A673 (cell line): ENCODE measurements around the gene CPT1C.

Experiments used
- EZH2 ChIP-seq: fragments of 200-600 bp; sonication (generic); IDR thresholded peaks from 2 replicates; pipeline ENCODE4 v1.6.1; 2017; ENCODE audit warnings: borderline replicate concordance, low read depth, mild to moderate bottlenecking, mixed read lengths, antibody characterized with exemption, low read length; ENCODE audit not compliant: poor library complexity, severe bottlenecking
- TF ChIP-seq, protein P1 (sequence below): fragments of 300-800, 200-600 bp; sonication (generic); conservative IDR thresholded peaks from 2 replicates; pipeline ENCODE4 v1.5.1; 2017; ENCODE audit warnings: low read depth, mild to moderate bottlenecking, antibody characterized with exemption, low read length, moderate library complexity, mixed read lengths

DNA sequence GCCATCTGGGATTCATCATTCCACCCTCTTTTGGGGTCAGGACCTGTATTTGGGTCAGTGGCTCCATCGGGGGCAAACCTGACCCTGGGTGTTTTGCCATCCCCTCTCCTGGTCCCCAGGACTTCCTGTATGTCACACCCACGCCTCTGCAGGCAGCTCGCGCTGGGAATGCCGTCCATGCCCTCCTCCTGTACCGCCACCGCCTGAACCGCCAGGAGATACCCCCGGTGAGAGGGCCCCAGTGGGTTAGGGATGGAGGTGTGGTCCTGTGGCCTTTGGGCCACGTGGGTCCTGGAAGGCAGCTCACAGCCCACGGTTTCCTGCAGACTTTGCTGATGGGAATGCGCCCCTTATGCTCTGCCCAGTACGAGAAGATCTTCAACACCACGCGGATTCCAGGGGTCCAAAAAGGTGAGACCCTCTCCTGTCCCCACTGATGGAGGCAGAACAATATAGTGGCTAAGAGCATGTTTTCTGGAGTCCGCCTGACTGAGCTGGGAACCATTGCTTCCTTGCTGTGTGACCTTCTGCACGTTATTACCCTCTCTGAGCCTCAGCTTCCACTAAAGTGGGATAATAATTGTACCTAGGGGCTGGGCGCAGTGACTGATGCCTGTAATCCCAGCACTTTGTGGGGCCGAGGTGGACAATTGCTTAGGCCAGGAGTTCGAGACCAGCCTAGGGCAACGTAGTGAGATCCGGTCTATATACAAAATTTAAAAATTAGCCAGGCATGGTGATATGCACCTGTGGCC is 14.1 kb downstream of the CPT1C start:
- no peak for TF ChIP-seq EZH2
- TF ChIP-seq, protein P1, sequence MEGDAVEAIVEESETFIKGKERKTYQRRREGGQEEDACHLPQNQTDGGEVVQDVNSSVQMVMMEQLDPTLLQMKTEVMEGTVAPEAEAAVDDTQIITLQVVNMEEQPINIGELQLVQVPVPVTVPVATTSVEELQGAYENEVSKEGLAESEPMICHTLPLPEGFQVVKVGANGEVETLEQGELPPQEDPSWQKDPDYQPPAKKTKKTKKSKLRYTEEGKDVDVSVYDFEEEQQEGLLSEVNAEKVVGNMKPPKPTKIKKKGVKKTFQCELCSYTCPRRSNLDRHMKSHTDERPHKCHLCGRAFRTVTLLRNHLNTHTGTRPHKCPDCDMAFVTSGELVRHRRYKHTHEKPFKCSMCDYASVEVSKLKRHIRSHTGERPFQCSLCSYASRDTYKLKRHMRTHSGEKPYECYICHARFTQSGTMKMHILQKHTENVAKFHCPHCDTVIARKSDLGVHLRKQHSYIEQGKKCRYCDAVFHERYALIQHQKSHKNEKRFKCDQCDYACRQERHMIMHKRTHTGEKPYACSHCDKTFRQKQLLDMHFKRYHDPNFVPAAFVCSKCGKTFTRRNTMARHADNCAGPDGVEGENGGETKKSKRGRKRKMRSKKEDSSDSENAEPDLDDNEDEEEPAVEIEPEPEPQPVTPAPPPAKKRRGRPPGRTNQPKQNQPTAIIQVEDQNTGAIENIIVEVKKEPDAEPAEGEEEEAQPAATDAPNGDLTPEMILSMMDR: no peak
